GM19468 (cell line): ENCODE data around the gene AURKA.

Source experiments
- ATAC-seq: cut with Tn5 transposase; IDR thresholded peaks from one replicate; pipeline ENCODE4 v1.9.1; 2021; ENCODE audit warnings: mild to moderate bottlenecking, moderate library complexity, moderate number of reproducible peaks; ENCODE audit not compliant: unreplicated experiment; ENCODE audit errors: extremely low read depth

AURKA gene

DNA sequence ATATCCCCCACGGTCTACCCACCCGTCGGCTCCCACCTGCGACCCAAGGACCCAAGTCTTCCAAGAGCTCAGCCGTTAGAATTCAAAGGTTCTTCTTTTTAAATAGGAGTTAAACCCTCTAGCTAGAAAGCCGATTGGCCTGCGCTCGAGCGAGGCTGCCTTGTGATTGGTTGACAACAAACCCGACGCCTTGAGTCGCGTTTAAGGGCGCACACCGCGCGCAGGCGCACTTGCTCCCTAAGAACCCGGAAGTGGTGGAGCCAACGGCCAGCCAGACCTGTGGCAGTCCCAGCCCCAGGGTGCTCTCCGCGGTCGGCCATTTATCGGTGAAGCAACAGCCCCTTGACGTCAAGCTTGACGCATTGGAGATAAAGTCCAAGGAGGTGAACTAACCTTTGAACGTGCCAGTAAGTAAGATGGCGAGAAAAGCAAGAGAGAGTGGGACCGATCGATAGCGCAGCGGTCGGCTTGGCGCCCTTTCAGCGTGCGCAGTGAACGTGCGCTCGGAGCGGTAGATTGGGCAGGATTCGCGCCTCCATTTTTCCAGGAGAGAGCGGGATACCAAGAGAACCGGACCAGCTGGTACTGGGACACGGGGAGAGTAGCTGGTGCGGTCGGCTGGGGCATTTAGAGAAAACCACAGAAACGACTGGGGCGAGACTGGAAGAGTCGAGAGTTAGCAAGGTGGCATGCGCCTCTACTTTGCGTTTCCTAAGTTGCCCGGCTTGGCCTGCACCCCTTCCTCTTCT, at the start of gene AURKA, which contains the start of gene CSTF1:
Gene AURKA (minus strand): TSS at position 84 of the 749 bp plus-strand sequence. CDS start 4,018 bp downstream, outside the sequence.
Gene CSTF1 (plus strand): TSS at position 514 of the 749 bp plus-strand sequence. CDS start 2,908 bp downstream, outside the sequence.
- peak; percentile 93 for ATAC-seq

DNA sequence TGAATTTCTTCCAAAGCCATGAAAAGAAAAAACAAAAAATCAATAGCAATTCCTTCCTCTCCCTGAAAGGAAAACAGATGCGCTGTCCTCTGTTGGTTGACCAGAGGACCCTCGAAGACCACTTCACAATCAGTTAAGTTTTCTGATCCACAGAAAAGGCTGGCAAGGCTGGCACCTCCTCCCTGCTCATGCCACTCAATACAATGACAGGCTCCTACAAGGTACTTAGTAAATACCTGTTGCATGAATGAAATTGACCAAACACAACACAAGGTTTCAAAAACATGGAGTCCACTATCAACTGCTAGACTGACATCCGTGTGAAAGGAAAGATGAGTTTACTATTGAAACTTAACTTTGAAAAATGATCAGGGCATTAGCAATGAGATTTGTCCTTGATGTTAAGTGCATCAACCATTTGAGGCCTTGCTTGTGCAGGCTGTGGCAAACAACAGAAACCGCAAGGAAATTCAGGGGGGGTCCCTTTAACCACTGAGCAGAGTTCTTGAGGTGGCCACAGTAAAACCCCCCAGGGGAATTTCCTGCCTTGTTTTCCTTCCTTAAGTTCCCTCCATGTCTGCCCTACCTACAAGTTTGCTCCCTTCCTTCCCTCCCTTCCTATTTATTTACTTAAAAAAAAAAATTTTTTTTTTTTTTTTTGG, 48.5 kb upstream of the AURKA start:
- peak; percentile 49 for ATAC-seq

DNA sequence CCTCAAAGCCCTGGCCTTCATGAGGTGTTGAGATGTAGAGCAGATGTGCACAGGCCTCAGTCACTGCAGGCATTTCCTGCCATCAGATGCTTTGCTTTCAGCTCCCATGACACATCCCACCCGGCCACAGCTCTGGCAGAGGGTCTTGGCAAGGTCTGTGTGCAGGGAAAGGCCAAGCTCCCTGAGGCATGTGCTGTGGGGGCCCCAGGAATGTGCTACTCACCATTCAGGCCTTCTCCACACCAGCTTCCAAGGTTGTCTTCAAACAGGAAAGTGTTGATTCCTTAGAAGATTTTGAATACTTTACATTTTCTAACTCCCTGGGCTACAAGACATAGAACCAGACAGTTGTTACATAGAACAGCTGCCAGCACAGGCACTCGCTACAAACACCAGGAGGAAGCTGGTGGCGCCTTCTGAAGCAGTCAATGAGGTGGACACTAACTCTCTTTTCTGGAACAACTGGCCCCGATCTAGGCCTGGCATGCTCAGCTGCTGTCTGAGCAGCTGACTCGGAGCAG, 47.8 kb upstream of the AURKA start:
- no peak for ATAC-seq

DNA sequence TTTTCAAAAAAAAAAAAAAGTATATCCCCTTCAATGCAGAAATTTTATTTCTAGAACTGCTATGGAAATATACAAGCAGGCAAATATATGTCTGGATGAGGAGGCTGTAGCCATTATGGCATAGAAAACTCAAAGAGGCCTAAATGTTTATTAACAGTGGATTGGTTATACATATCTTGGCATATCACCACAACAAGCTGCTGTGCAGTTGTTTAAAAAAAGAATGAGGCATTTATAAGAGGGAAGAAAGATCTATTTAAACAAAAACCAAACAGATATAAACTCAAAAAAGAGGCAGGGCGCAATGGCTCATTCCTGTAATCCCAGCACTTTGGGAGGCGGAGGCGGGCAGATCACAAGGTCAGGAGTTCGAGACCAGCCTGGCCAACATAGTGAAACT, 46.3 kb upstream of the AURKA start:
- no peak for ATAC-seq

DNA sequence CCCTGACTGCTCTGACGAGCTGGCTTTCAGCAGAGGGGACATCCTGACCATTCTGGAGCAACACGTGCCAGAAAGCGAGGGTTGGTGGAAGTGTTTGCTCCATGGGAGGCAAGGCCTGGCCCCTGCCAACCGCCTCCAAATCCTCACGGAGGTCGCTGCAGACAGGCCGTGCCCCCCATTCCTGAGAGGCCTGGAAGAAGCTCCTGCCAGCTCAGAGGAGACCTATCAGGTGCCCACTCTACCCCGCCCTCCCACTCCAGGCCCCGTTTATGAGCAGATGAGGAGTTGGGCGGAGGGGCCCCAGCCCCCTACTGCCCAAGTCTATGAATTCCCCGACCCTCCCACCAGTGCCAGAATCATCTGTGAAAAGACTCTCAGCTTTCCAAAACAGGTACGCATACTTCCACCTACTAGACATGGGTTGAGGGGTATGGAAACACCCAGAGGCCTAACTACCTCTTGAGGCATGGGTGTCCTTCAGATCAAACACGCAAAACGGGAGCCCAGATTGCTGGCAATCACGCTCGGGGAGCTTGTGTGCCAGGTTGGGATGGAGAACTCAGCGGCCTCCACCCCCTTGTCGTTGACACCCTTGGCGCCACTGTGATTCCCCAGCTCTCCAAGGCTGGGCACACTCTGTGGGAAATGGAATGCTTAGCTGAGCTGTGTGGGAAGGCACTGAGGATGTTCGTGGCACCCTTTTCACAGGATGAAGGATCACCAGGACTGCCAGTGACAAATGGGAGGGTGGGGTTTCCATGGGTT, 45.4 kb upstream of the AURKA start:
- no peak for ATAC-seq

DNA sequence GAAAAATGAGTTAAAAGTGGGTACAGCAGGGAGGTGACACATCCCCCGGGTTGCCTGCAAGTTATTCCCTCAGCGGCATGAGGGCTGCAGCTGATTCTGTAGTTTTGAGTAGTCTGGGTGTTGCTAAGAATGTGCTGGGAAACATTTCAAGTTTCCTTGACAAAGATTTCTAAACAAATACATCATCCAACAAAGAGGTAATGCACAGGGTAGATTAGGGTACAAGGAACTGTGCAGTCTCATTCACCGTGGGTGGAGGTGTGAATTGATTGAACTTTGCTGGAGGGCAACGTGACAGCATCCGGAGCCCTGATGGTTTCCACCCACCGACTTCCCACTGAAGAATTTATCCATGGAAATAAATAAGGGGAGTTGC, 41.9 kb upstream of the AURKA start:
- ATAC-seq = no peak

DNA sequence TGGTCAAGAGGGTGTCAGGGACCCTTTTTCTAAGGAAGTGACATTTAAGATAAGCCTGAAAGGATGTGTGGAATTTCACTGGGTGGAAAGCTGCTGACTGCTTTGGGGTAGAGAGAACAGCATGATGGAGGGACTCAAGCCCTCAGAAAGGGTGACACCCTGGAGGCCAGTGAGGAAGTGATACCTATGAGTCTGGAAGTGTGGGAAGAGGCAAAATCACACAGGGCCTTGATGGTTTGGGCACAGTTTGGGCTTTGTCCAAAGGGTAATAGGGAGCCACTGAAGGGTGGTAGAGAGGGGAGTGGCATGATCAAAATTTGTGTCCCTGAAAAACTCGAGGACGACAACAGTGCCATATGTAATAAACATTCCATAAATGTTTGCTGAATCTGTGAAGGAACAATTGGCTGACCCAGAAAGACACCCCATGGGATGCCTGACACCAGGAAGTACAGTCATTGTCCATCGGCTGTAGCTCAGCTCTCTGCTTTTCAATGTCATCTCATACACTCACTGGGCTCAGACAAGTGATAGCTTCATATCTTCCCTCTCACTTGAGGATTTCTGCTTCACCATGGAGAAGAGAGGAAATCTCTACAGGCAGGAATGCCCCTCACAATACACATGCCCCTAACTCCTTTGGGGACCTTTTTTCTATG, 41.3 kb upstream of the AURKA start:
- no peak for ATAC-seq

DNA sequence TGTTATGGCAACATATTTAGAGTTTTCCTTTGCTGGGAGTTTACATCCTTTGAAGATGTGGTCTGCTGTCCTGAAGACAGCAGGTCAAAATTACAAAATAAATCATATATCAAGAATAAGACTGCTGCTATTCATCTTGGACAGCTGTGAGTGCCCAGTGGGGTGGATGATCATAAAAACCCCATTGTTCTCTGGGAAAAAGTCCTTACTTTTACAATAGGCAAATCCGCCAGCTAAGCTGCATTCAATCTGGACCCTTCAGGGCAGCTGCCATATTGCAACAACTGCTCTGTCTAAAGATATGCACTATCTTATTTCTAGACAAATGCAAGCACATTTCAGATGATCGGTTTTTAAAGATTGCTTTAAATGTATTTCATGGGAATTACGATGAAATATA, 39.5 kb upstream of the AURKA start:
- no peak for ATAC-seq

DNA sequence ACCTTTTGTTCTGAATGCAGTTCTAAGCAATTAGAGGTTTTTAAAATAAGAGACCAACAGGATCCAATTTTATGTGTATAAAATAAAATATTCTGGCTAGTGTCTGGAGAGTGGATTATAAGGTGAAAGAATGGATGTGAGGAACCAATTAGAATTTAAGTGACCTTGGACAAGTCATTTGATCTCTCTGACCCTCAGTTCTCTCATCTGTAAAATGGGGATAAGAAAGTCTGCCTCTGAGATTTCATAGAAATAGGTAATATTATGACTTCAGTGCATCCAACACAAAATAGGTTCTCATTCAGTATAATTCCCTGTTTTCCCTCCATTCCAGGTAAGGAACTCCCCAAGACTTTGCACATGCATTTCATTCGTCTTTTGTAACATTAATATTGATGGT, 38.9 kb upstream of the AURKA start:
- no peak for ATAC-seq

DNA sequence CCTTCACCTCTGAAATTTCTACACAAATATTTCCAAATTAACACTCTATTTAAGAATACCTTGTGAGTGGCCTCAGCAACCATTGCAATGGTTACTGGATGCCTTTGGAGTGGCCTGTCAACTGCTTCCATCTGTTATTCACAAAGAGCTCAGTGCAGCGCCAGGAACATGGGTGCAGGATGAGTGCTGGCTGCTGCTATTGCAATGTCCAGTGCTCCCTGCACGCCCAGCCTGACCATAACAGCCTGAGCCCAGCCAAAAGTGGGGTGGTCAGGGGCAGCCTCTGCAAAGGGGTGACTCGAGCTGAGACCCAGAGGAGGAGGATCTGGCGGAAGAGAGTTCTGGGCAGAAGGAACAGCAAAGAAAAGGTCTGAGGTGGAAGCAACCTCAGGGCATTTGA, 38.4 kb upstream of the AURKA start:
- no peak for ATAC-seq

DNA sequence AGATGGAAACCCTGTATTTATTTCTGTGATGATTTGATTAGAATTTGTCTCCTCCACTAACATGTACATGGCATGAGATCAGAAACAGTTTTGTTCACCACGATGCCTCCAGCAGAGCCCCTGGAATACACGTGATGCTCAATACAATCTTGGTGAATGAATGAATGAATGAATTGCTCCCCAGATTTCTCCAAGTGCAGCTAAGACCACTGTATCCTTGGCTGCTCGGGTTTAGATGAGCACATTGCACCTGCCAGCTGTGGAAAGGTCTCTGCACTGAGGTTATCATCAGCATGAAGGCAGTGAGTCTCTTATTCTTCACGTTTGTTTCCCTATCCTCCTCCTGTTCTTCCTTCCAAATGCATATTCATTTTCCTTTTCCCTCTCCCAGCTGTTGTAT, 37.9 kb upstream of the AURKA start:
- ATAC-seq = no peak

DNA sequence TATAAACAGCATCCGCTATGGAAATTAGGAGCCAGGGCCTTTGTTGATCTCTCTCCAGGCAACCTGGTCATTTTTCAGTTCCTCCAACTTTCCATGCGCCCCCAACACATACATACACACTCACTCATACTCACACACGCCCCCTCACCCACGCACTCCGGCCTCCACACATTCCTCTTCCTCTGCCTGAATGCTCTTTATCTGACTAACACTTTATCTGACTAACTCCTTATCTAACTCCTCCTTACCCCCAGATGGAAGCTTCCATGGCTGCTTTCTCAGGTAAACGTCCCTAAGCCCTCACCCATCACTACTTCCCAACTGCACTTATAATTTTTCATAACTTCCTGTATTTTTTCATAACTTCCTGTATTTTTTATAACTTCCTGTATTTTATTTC, 37.5 kb upstream of the AURKA start:
- no peak for ATAC-seq

DNA sequence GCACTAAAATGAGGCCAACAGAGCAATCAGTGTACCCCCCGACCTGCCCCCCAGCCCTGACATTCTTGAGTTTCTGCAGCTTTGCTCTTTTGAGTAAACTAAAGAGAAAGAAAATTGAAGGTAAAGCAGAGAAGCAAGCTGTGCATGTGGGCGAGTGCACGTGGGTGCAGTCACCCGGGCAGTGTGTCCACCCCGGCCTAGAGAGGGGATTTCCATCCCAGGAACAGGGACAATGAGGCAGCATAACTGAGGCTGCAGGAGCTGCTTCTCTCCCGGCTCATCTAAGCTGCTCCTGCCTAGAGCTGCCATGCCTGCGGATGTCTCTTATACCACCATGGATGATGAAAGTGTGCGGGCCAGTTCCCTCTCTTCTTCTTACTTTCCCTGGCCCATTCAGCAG, 36.9 kb upstream of the AURKA start:
- no peak for ATAC-seq

DNA sequence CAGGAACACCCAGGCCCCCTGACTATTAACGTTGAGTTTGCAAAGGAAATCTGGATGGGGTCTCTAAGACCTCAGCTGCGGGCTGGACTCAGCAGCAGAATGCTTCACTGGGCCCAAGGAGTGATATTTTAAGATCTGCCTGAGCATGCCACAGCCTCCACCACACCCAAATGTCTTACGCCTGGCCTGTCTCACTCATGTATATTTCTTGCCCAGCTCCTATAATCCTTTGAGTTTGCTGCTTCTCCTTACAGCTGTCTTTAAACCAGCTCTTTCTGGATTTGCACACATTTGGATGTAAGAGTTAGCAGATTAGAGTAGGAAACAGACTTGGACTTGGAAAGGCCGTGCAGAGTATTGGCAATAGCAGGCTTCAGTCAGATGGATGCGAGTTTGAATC, 36.4 kb upstream of the AURKA start:
- no peak for ATAC-seq

DNA sequence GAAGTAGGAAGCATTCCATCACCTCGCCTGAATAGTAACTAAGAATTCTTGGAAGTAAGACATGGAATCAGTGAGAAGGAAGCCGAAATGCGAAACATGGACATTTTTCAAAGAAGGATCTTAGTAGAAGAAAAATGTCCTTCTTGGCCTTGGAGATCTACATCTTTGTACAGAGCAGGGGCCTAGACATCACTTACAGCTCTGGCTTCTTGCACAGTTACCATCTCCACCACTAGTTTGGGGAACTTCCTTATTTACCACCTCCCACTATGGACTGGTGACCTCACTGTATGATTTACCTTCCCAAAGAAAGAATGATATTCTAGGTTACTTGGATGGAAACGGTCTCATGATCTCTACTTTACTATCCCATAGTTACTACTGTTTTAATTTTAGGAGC, 35.8 kb upstream of the AURKA start:
- ATAC-seq = no peak

DNA sequence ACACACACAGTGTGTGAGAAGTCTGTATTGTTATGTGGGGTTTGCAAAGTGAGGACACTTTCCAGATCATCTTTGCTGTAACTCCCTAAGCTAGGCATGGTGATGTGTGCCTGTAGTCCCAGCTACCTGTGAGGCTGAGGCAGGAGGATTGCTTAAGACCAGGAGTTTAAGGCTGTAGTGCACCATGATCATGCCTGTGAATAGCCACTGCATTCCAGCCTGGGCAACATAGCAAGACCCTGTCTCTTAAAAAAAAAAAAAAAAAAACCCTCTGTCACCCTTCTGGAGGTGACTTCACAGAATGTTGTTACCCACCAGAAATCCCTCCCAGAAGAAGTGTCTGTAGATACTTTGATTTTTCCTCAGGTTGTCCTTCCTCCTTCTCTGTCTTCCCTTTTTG, 34.9 kb upstream of the AURKA start:
- ATAC-seq = no peak

DNA sequence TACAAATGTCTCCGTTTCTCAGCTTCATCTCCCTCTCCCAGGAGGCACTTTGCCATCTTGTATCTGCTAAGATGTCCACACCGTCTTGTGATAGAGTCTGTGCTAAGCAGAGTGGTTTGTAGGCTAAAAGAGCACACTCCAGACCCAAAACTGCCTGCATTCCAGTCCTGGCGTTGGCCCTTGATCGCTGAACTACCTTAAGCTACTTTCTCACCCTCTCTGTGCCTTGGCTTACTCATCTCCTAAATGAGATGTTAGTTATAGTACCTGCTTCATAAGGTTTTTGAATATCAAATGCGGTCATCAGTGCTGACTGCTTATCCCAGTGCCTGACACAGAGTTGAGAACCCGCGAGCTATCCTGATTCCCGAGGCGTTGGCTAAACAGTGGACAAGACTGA, 34.0 kb upstream of the AURKA start:
- ATAC-seq = no peak

DNA sequence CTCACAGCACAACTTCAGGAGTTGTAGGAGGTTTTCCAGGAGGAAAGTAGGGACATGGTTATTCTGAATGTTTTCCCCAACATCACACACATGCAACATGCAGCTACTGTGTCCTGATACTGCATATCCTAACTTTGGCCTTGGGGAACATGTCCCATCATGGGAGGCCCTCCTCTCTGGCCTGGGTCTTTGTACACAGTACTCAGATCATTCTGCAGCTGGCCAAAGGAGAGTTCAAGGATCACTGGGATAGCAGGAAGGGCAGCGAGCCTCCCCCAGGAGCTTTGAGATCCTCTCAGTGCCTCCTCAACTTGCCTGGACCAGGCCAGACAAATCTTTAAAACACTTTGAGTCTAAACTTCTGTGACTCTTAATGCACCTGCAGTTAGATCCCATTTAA, 32.9 kb upstream of the AURKA start:
- no peak for ATAC-seq

DNA sequence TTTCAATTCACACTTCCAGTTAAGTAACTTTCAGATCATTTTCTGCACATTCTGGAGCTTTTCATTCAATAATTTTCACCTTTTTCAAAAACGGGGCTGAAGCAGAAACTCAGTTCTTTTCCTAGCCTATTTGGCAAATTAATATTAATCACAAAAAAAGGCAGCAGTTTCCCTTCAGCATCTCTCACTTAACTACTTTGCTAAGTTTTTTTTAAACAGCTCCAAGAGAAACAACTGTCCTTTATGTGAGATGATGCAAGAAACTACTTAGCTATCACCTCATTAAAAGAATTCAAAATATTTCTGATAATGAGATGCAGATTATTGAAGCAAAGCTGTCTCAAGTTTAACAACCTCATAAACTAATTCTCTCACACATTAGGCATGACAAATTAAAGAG, 31.9 kb upstream of the AURKA start:
- ATAC-seq = no peak

DNA sequence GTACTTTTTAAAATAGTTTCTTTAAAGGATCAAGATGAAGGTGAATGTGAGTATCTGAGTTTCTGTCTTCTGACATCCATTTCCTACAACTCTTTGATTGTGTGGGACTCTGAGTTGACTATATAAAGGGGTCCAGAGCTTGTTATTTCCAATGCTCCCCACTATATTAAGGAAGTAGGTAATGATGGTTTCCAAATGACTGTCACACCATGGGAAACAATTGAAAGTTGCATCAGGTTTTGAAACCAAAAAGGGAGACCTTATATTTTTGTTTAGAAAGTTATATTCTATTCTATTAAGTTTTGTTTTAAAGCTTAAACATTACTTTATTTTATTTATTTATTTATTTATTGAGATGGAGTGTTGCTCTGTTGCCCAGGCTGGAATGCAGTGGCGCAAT, 31.2 kb upstream of the AURKA start:
- no peak for ATAC-seq

DNA sequence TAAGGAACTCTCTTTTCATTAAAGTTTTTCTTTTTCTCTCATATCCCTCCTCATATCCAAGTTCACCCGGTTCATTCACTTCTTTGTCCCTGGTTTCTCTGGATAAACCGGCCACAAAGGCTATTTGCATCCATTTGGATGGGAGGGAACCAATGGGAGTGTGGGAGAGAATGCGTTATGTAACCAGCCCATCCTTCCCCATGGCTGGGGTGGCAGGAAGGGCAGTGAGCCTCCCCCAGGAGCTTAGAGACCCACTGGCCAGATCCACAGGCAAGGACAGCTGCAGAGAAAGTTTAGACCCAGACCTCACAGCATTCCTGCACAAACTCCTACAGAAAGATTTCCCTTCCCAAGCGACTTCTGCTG, 30.8 kb upstream of the AURKA start:
- no peak for ATAC-seq
